Activated CD4-positive, alpha-beta T cell treated with anti-CD3 and anti-CD28 coated beads, Interleukin-2, amount 10 ng/mL, durations not matched to agents 7 days and 5 days (primary cell): Measurements from ENCODE around the gene OPRL1. TPM values are rescaled to one million over a fixed set of nuclear protein-coding genes. Genes with fewer than 3 reads are reported as not detected.
"Not testable (repeated sequence)": the region's sequence is repeated elsewhere in the genome, so short reads cannot be mapped to it uniquely, and the experiment has no call there.

ENCODE experiments used
- CTCF ChIA-PET: fragments of 350-600 bp; sonication (Branson Sonifier 250); formaldehyde crosslinking; loops from one replicate; lab custom pipeline; 2021; ENCODE audit warnings: antibody characterized with exemption; lab: Charles Lee
- POLR2A ChIA-PET: fragments of 350-600 bp; sonication (Branson Sonifier 250); formaldehyde crosslinking; loops from one replicate; lab custom pipeline; 2021; ENCODE audit warnings: antibody characterized with exemption; lab: Charles Lee
- DNase-seq: peaks from one replicate; pipeline ENCODE4 v3.0.0-alpha.2; 2020
- H3K27ac Mint-ChIP-seq: one replicate; pipeline ENCODE4 v1.8.0; 2021; ENCODE audit warnings: mild to moderate bottlenecking, moderate library complexity, mixed read lengths
- H3K27me3 Mint-ChIP-seq: one replicate; pipeline ENCODE4 v1.8.0; 2021; ENCODE audit warnings: mixed read lengths
- H3K36me3 Mint-ChIP-seq: one replicate; pipeline ENCODE4 v1.8.0; 2021; ENCODE audit warnings: low read depth, mixed read lengths
- H3K4me1 Mint-ChIP-seq: one replicate; pipeline ENCODE4 v1.8.0; 2021; ENCODE audit warnings: mixed read lengths
- H3K4me3 Mint-ChIP-seq: one replicate; pipeline ENCODE4 v1.8.0; 2021; ENCODE audit warnings: mild to moderate bottlenecking, moderate library complexity, mixed read lengths
- H3K9me3 Mint-ChIP-seq: one replicate; pipeline ENCODE4 v1.8.0; 2021; ENCODE audit warnings: mixed read lengths
- total RNA-seq, 2 experiments: library from RNA; stranded (reverse); gene quantifications; one replicate each; pipeline ENCODE4 v1.2.3, GENCODE V29; 2021

The OPRL1 gene
- total RNA-seq, 2 experiments from 2014 or later = 1.6 TPM

GRCh38 chr20:64088586-64088985 lies 8.7 kb downstream of the OPRL1 start:
- DNase-seq, H3K9me3 Mint-ChIP-seq, H3K4me3 Mint-ChIP-seq, H3K27ac Mint-ChIP-seq, POLR2A ChIA-PET, H3K4me1 Mint-ChIP-seq, H3K36me3 Mint-ChIP-seq: not testable (repeated sequence)
- peaks cover 22% of the 10 kb centered on the region for H3K27me3 Mint-ChIP-seq
- CTCF ChIA-PET = interaction anchor here (0.6 kb wide), 1 partner anchor 605 kb away, joined by 3 read pairs; no protein-coding TSS in a partner anchor

GRCh38 chr20:64090165-64090564 lies 10.3 kb downstream of the OPRL1 start:
- POLR2A ChIA-PET = no interaction called here
- Mint-ChIP-seq H3K4me1 (no peaks in the 10 kb centered on the region), H3K4me3 (no peak overlapping the region), H3K27me3 (peaks cover 15% of the 10 kb centered on the region), H3K9me3 (peaks cover 9% of the 10 kb centered on the region), H3K36me3 (no peaks in the 10 kb centered on the region), H3K27ac (peak overlapping the region; percentile 60)
- no peak for DNase-seq
- CTCF ChIA-PET = no interaction called here

GRCh38 chr20:64091340-64091739 lies 11.5 kb downstream of the OPRL1 start:
- H3K36me3 Mint-ChIP-seq = no peaks in the 10 kb centered on the region
- H3K4me1 Mint-ChIP-seq = no peaks in the 10 kb centered on the region
- peaks cover 3% of the 10 kb centered on the region for H3K27me3 Mint-ChIP-seq
- H3K4me3 Mint-ChIP-seq = no peak overlapping the region
- H3K9me3 Mint-ChIP-seq = peaks cover 9% of the 10 kb centered on the region
- no peak overlapping the region for H3K27ac Mint-ChIP-seq
- POLR2A ChIA-PET = no interaction called here
- no peak for DNase-seq
- CTCF ChIA-PET = interaction anchor here (1.4 kb wide), 1 partner anchor 53 kb away, joined by 4 read pairs; no protein-coding TSS in a partner anchor

DNA sequence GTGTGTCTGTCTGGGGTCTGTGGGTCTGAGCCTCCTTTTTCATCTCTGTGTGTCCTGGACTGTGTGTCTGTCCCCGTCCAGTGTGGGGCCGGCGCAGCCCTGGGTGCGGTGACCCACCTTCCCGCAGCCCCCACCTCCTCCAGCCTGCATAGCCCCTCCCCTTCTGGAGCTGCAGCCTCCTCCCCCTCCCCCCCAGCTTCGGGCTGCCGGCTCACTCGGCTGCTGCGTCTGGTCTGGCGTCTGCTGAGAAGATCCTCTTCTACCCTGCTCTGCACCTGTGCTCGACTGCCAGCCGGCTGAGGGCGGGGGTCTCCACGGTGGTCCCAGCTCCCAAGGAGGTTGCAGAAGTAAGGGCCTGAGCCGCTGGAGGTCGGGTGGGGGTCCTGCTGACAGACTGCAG lies 11.9 kb downstream of the OPRL1 start:
- peaks cover 12% of the 10 kb centered on the region for H3K9me3 Mint-ChIP-seq
- no peak overlapping the region for H3K27ac Mint-ChIP-seq
- no peak overlapping the region for H3K4me3 Mint-ChIP-seq
- no peak for DNase-seq
- H3K27me3 Mint-ChIP-seq = peaks cover 2% of the 10 kb centered on the region
- H3K4me1 Mint-ChIP-seq = no peaks in the 10 kb centered on the region
- ChIA-PET CTCF (interaction anchor here (1.4 kb wide), 1 partner anchor 53 kb away, joined by 4 read pairs; no protein-coding TSS in a partner anchor), POLR2A (no interaction called here)
- no peaks in the 10 kb centered on the region for H3K36me3 Mint-ChIP-seq

DNA sequence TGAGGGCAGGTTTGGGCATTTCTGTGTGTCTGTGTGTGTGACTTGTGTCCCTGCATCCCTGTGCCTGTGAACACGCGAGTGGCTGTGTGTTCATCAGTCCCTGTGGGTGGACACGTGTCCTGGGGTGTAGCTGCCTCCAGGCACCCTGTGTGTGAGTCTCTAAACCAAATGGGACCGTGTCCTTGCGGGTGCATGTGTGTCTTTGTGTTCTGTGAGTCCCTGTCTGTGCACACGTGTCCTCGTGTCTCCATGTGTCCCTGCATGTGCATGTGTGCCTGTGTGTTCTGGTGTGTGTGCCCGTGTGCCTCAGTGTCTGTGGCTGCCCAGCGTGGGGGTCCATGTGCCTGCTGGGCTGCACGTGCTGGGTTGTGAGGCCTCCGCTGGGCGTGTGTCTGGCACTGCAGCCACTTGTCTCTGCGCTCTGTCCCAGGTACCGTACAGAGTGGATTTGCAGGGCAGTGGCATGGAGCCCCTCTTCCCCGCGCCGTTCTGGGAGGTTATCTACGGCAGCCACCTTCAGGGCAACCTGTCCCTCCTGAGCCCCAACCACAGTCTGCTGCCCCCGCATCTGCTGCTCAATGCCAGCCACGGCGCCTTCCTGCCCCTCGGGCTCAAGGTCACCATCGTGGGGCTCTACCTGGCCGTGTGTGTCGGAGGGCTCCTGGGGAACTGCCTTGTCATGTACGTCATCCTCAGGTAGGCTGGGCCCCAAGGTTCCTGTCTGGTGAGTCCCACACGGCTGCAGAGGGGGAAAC lies 12.6 kb downstream of the OPRL1 start:
- Mint-ChIP-seq H3K27me3 (peaks cover 2% of the 10 kb centered on the region), H3K36me3 (no peaks in the 10 kb centered on the region), H3K27ac (no peak overlapping the region), H3K9me3 (peaks cover 13% of the 10 kb centered on the region), H3K4me1 (no peaks in the 10 kb centered on the region), H3K4me3 (no peak overlapping the region)
- no peak for DNase-seq
- ChIA-PET POLR2A (no interaction called here), CTCF (no interaction called here)

- H3K36me3 Mint-ChIP-seq = no peaks in the 10 kb centered on the region
Observed at GRCh38 chr20:64093013-64093503, 13.2 kb downstream of the OPRL1 start.

DNA sequence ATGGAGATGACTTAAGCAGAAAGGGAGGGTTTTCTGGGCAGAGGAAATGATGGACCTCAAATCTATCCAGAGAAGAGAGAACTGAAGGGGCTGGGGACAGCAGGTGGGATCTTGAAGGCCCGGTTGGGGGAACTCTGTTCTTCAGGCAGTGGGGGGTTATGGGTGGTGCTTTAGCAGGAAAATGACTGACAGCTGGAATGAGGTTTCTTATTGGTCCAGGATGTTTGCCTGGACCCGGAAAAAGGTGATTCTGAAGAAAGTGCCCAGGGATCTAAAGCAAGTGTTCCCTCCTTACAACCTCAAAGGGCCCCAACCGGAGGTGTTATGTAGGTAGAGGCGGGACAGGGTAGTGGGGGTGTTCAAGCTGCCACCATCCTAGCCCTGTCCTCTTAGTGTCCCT lies 15.6 kb downstream of the OPRL1 start:
- CTCF ChIA-PET = interaction anchor here (0.7 to 1.1 kb wide), 2 partner anchors 12 to 21 kb away, joined by 4 read pairs; no protein-coding TSS in a partner anchor
- Mint-ChIP-seq H3K4me3 (no peak overlapping the region), H3K27me3 (no peaks in the 10 kb centered on the region), H3K9me3 (peaks cover 5% of the 10 kb centered on the region), H3K4me1 (peaks cover 7% of the 10 kb centered on the region), H3K27ac (no peak overlapping the region), H3K36me3 (no peaks in the 10 kb centered on the region)
- POLR2A ChIA-PET = no interaction called here
- DNase-seq = no peak

More at GRCh38 chr20:64093013-64093503, 13.2 kb downstream of the OPRL1 start:
- Mint-ChIP-seq H3K4me3 (no peak overlapping the region), H3K27ac (no peak overlapping the region), H3K9me3 (peaks cover 7% of the 10 kb centered on the region), H3K27me3 (peaks cover 2% of the 10 kb centered on the region), H3K4me1 (no peaks in the 10 kb centered on the region)
- no peak for DNase-seq
- ChIA-PET CTCF (interaction anchor here (0.5 kb wide), 1 partner anchor 308 kb away, joined by 3 read pairs; no protein-coding TSS in a partner anchor), POLR2A (no interaction called here)

DNA sequence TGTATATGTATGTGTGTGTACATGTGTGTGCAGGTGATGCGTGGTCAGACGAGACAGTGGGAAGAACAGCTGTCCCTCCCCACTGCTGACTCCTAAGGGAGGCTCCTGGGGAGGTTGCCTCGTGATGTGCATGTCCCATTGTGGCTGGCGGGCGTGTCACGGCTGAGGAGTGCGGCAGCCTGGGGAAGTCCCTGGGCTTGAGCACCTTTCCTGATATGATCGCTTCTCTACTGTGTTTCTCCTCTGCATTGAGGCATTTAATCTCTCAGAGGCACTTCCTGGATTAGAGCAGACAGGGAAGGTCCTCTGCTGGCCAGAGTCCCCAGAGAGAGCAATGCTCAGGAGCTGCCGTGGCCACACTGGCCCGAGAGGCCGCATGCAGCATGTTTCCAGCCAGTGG lies 16.0 kb downstream of the OPRL1 start:
- Mint-ChIP-seq H3K4me3 (no peak overlapping the region), H3K4me1 (peaks cover 12% of the 10 kb centered on the region), H3K27ac (no peak overlapping the region), H3K36me3 (no peaks in the 10 kb centered on the region), H3K9me3 (peaks cover 5% of the 10 kb centered on the region), H3K27me3 (peaks cover 2% of the 10 kb centered on the region)
- POLR2A ChIA-PET = no interaction called here
- CTCF ChIA-PET = interaction anchor here (1.1 kb wide), 1 partner anchor 13 kb away, joined by 4 read pairs; no protein-coding TSS in a partner anchor
- DNase-seq = no peak

- ChIA-PET POLR2A (no interaction called here), CTCF (interaction anchor here (1.1 kb wide), 1 partner anchor 13 kb away, joined by 4 read pairs; no protein-coding TSS in a partner anchor)
- Mint-ChIP-seq H3K27me3 (peaks cover 8% of the 10 kb centered on the region), H3K9me3 (peaks cover 5% of the 10 kb centered on the region), H3K4me3 (no peak overlapping the region), H3K36me3 (no peaks in the 10 kb centered on the region), H3K4me1 (peaks cover 18% of the 10 kb centered on the region), H3K27ac (no peak overlapping the region)
- no peak for DNase-seq
Observed at GRCh38 chr20:64096535-64096934, 16.7 kb downstream of the OPRL1 start.

GRCh38 chr20:64098471-64099013 lies 18.7 kb downstream of the OPRL1 start:
- Mint-ChIP-seq H3K9me3 (peaks cover 5% of the 10 kb centered on the region), H3K4me3 (no peak overlapping the region), H3K36me3 (no peaks in the 10 kb centered on the region), H3K27ac (no peak overlapping the region), H3K27me3 (peaks cover 19% of the 10 kb centered on the region), H3K4me1 (peaks cover 20% of the 10 kb centered on the region)
- ChIA-PET CTCF (no interaction called here), POLR2A (no interaction called here)
- DNase-seq = no peak

GRCh38 chr20:64099086-64099786 lies 19.4 kb downstream of the OPRL1 start:
- H3K4me1 Mint-ChIP-seq = peaks cover 20% of the 10 kb centered on the region
- H3K9me3 Mint-ChIP-seq = peaks cover 5% of the 10 kb centered on the region
- H3K4me3 Mint-ChIP-seq = no peak overlapping the region
- POLR2A ChIA-PET = no interaction called here
- H3K36me3 Mint-ChIP-seq = no peaks in the 10 kb centered on the region
- DNase-seq = no peak
- H3K27me3 Mint-ChIP-seq = peaks cover 23% of the 10 kb centered on the region
- no peak overlapping the region for H3K27ac Mint-ChIP-seq
- CTCF ChIA-PET = interaction anchor here (1.3 kb wide), 1 partner anchor 13 kb away, joined by 3 read pairs; no protein-coding TSS in a partner anchor

DNA sequence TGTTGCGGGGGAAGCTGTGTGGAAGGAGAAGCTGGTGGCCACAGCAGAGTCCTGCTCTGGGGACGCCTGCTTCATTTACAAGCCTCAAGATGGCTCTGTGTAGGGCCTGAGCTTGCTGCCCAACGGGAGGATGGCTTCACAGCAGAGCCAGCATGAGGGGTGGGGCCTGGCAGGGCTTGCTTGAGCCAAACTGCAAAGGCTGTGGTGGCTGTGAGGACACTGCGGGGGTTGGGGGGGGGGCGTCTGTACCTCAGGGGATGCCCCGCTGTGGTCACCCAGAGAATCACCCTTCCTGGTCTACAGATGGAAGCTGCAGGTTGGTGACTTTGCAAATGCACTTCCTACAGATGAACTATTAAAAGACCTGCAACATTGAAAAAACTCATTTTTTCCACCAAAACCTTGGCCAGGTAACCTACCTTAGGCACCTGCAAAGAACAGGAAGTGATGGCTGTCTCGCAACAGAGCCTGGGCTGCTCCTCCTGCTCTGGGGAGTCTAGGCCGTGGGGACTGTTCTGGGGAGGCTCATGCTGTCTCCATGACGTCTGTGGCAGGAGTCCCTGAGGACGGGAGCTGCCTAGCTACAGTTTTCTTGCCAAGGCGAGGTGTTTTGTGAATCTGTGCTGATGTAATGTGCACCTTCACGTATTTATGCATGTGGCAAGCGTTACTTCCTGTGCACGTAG lies 20.1 kb downstream of the OPRL1 start:
- Mint-ChIP-seq H3K9me3 (peaks cover 5% of the 10 kb centered on the region), H3K4me1 (peaks cover 20% of the 10 kb centered on the region), H3K27ac (no peak overlapping the region), H3K4me3 (no peak overlapping the region), H3K27me3 (peaks cover 23% of the 10 kb centered on the region), H3K36me3 (no peaks in the 10 kb centered on the region)
- POLR2A ChIA-PET = no interaction called here
- CTCF ChIA-PET = interaction anchor here (1.3 kb wide), 1 partner anchor 14 kb away, joined by 3 read pairs; no protein-coding TSS in a partner anchor
- no peak for DNase-seq
